ENCODE results near the gene ZNF350. TPM values are rescaled to one million over a fixed set of nuclear protein-coding genes. Genes with fewer than 3 reads are reported as not detected.

Gene ZNF350
- polyA plus RNA-seq, 1 of the 3 experiments (the other 2 are of a cell fraction): 3.4 TPM

DNA sequence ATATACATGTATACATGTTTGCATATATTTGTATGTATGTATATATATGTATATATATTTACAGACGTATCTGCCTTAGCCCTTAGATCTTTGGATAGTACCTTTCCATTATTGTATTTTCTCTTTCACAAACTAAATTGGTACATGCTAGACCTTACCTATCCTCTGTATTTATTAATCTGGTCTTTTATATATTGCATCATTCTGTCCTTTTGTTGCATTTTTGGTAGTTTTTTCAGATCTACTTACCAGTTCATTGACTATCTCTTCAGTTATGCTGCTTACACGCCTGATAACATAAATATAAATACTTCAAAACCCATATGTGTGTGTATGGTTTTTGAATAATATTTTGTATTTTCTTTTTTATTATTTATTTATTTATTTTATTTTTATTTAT is 47.7 kb downstream of the ZNF350 start:
- no peaks in the 10 kb centered on the region for H3K27me3 ChIP-seq (ENCODE audit: insufficient read depth)
- H3K4me1 ChIP-seq (ENCODE audit: control insufficient read depth in 1 of 2, insufficient read depth in 2 of 2, low read depth in 1 of 2, low read length in 1 of 2): no peaks in the 10 kb centered on the region
- H3K4me3 ChIP-seq (ENCODE audit: low read depth in 2 of 2, low read length in 1 of 2): no peak overlapping the region
- no peak overlapping the region for H2AFZ ChIP-seq (ENCODE audit: low read depth)
- H4K20me1 ChIP-seq (ENCODE audit: insufficient read depth): no peaks in the 10 kb centered on the region
- H3K27ac ChIP-seq (ENCODE audit: low read depth in 2 of 2, low read length in 1 of 2): no peak overlapping the region
- H3K36me3 ChIP-seq (replicated peaks in 1 of 2; ENCODE audit: control insufficient read depth in 1 of 2, insufficient read depth in 2 of 2, low read length in 1 of 2): peaks cover 60 to 90% of the 10 kb centered on the region in 2 experiments
- CTCF ChIA-PET: no interaction called here
- no peak for TF ChIP-seq MEF2A (IDR thresholded peaks at IDR 0.05; ENCODE audit: borderline replicate concordance, low read depth)
- TF ChIP-seq, protein P1, sequence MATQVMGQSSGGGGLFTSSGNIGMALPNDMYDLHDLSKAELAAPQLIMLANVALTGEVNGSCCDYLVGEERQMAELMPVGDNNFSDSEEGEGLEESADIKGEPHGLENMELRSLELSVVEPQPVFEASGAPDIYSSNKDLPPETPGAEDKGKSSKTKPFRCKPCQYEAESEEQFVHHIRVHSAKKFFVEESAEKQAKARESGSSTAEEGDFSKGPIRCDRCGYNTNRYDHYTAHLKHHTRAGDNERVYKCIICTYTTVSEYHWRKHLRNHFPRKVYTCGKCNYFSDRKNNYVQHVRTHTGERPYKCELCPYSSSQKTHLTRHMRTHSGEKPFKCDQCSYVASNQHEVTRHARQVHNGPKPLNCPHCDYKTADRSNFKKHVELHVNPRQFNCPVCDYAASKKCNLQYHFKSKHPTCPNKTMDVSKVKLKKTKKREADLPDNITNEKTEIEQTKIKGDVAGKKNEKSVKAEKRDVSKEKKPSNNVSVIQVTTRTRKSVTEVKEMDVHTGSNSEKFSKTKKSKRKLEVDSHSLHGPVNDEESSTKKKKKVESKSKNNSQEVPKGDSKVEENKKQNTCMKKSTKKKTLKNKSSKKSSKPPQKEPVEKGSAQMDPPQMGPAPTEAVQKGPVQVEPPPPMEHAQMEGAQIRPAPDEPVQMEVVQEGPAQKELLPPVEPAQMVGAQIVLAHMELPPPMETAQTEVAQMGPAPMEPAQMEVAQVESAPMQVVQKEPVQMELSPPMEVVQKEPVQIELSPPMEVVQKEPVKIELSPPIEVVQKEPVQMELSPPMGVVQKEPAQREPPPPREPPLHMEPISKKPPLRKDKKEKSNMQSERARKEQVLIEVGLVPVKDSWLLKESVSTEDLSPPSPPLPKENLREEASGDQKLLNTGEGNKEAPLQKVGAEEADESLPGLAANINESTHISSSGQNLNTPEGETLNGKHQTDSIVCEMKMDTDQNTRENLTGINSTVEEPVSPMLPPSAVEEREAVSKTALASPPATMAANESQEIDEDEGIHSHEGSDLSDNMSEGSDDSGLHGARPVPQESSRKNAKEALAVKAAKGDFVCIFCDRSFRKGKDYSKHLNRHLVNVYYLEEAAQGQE (IDR thresholded peaks at IDR 0.05; ENCODE audit: low read depth, low read length): no peak
- TF ChIP-seq, protein P2, sequence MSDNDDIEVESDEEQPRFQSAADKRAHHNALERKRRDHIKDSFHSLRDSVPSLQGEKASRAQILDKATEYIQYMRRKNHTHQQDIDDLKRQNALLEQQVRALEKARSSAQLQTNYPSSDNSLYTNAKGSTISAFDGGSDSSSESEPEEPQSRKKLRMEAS (IDR thresholded peaks at IDR 0.05; ENCODE audit: low read depth): no peak
- TF ChIP-seq FOSL2 (IDR thresholded peaks at IDR 0.05; ENCODE audit: borderline replicate concordance, low read depth): no peak
- no peak for TF ChIP-seq ELF1 (IDR thresholded peaks at IDR 0.05)
- H3K4me2 ChIP-seq: no peak overlapping the region
- no peaks in the 10 kb centered on the region for H3K9me2 ChIP-seq
- no peaks in the 10 kb centered on the region for H3F3A ChIP-seq (replicated peaks; ENCODE audit: insufficient read depth)
- POLR2A ChIA-PET: no interaction called here
- peaks cover 3% of the 10 kb centered on the region; the same call in 1 of the 2 replicates for H3K79me2 ChIP-seq (ENCODE audit: insufficient read depth)
- no peak overlapping the region for H3K9ac ChIP-seq
- DNase-seq: no peak
- H3K9me3 ChIP-seq: peaks cover 12% of the 10 kb centered on the region
- 88% methylated on average over 2 of the region's 2 CpGs for WGBS (ENCODE audit: low lambda C conversion rate)

DNA sequence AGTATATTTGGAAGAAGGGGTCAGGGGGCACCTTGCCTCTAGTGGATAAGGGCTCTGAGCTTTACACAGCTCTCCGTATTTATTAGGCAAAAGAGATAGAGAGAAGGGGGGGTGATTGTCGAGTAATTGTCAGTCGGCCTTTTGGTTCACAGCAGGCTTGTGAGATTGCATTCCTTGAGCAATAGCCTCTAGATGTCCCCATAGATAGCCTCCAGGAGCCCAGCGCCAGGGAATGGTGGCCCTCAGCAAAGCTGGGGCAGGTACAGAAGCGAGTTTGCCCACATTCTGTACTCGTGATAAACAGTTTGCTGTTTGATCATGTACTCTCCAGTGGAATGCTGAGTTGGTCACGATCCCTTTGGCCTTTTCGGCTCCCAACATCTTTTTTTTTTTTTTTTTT is 54.7 kb downstream of the ZNF350 start:
- WGBS (ENCODE audit: low lambda C conversion rate): 77% methylated on average over 8 of the region's 8 CpGs
- H3K4me2 ChIP-seq: no peak overlapping the region
- H2AFZ ChIP-seq (ENCODE audit: low read depth): no peak overlapping the region
- H3K9ac ChIP-seq: no peak overlapping the region
- TF ChIP-seq ZBTB33 (IDR thresholded peaks at IDR 0.05; ENCODE audit: borderline replicate concordance, low read depth): no peak
- TF ChIP-seq, protein P2 (IDR thresholded peaks at IDR 0.05; ENCODE audit: low read depth): no peak
- TF ChIP-seq FOSL2 (IDR thresholded peaks at IDR 0.05; ENCODE audit: borderline replicate concordance, low read depth): no peak
- no peak for TF ChIP-seq FOXJ3 (CRISPR knock-in tag; IDR thresholded peaks at IDR 0.05)
- TF ChIP-seq RAD21 (IDR thresholded peaks at IDR 0.05; ENCODE audit: low read length): no peak
- no peak for TF ChIP-seq TEAD4 (IDR thresholded peaks at IDR 0.05; ENCODE audit: borderline replicate concordance, insufficient read depth)
- TF ChIP-seq, protein P3, sequence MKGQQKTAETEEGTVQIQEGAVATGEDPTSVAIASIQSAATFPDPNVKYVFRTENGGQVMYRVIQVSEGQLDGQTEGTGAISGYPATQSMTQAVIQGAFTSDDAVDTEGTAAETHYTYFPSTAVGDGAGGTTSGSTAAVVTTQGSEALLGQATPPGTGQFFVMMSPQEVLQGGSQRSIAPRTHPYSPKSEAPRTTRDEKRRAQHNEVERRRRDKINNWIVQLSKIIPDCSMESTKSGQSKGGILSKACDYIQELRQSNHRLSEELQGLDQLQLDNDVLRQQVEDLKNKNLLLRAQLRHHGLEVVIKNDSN (IDR thresholded peaks at IDR 0.05; ENCODE audit: borderline replicate concordance, low read depth): no peak
- no peaks in the 10 kb centered on the region for H3K9me2 ChIP-seq
- POLR2A ChIA-PET: no interaction called here
- H3K4me1 ChIP-seq (ENCODE audit: control insufficient read depth in 1 of 2, insufficient read depth in 2 of 2, low read depth in 1 of 2, low read length in 1 of 2): peaks cover 0 to 4% of the 10 kb centered on the region in 2 experiments; a peak in 1 of 4 replicates
- H3K4me3 ChIP-seq (ENCODE audit: low read depth in 2 of 2, low read length in 1 of 2): no peak overlapping the region
- DNase-seq: no peak
- no peaks in the 10 kb centered on the region for H3F3A ChIP-seq (replicated peaks; ENCODE audit: insufficient read depth)
- H3K27ac ChIP-seq (ENCODE audit: low read depth in 2 of 2, low read length in 1 of 2): no peak overlapping the region
- no peaks in the 10 kb centered on the region for H4K20me1 ChIP-seq (ENCODE audit: insufficient read depth)
- H3K27me3 ChIP-seq (ENCODE audit: insufficient read depth): no peaks in the 10 kb centered on the region
- no peaks in the 10 kb centered on the region; the same call in 1 of the 2 replicates for H3K9me3 ChIP-seq
- peaks cover 18% of the 10 kb centered on the region for H3K79me2 ChIP-seq (ENCODE audit: insufficient read depth)
- H3K36me3 ChIP-seq (replicated peaks in 1 of 2; ENCODE audit: control insufficient read depth in 1 of 2, insufficient read depth in 2 of 2, low read length in 1 of 2): peaks cover 34 to 73% of the 10 kb centered on the region in 2 experiments
- CTCF ChIA-PET: no interaction called here
